IPS-18a (cell line): ENCODE measurements around the gene DUSP7.

Experiments
- H3K27ac ChIP-seq: one replicate; pipeline ENCODE4 v1.5.1; 2013; ENCODE audit warnings: low read length
- H3K27me3 ChIP-seq: one replicate; pipeline ENCODE4 v1.6.1; 2013; ENCODE audit warnings: mild to moderate bottlenecking, low read length; ENCODE audit not compliant: control insufficient read depth, insufficient read depth
- H3K36me3 ChIP-seq: one replicate; pipeline ENCODE4 v1.6.1; 2013; ENCODE audit warnings: low read depth, low read length; ENCODE audit not compliant: control insufficient read depth
- H3K4me1 ChIP-seq: one replicate; pipeline ENCODE4 v1.6.1; 2013; ENCODE audit warnings: low read depth, low read length; ENCODE audit not compliant: control insufficient read depth
- H3K4me3 ChIP-seq: one replicate; pipeline ENCODE4 v1.5.1; 2013; ENCODE audit warnings: low read length
- H3K9ac ChIP-seq: one replicate; pipeline ENCODE4 v1.6.1; 2013; ENCODE audit warnings: mild to moderate bottlenecking, low read length, moderate library complexity
- H3K9me3 ChIP-seq: one replicate; pipeline ENCODE4 v1.6.1; 2013; ENCODE audit warnings: low read depth, low read length; ENCODE audit not compliant: control insufficient read depth

The DUSP7 gene

GRCh38 chr3:52020796-52021195 lies 35.6 kb downstream of the DUSP7 start:
- H3K4me3 ChIP-seq: no peak overlapping the region
- no peaks in the 10 kb centered on the region for H3K36me3 ChIP-seq
- H3K9ac ChIP-seq: no peak overlapping the region
- H3K4me1 ChIP-seq: no peaks in the 10 kb centered on the region
- H3K9me3 ChIP-seq: no peaks in the 10 kb centered on the region
- H3K27me3 ChIP-seq: no peaks in the 10 kb centered on the region
- no peak overlapping the region for H3K27ac ChIP-seq

GRCh38 chr3:52019352-52020080 lies 36.9 kb downstream of the DUSP7 start:
- Histone ChIP-seq H3K27ac (no peak overlapping the region), H3K36me3 (no peaks in the 10 kb centered on the region), H3K27me3 (no peaks in the 10 kb centered on the region), H3K9ac (no peak overlapping the region), H3K4me3 (no peak overlapping the region), H3K4me1 (no peaks in the 10 kb centered on the region), H3K9me3 (no peaks in the 10 kb centered on the region)

- Histone ChIP-seq H3K27ac (no peak overlapping the region), H3K4me3 (no peak overlapping the region), H3K9me3 (no peaks in the 10 kb centered on the region), H3K4me1 (no peaks in the 10 kb centered on the region), H3K27me3 (no peaks in the 10 kb centered on the region), H3K36me3 (no peaks in the 10 kb centered on the region), H3K9ac (no peak overlapping the region)
Observed at GRCh38 chr3:52018319-52019000, 37.9 kb downstream of the DUSP7 start.

- H3K27ac ChIP-seq: no peak overlapping the region
Observed at GRCh38 chr3:52017586-52017985, 38.8 kb downstream of the DUSP7 start.

GRCh38 chr3:52015438-52016228 lies 40.7 kb downstream of the DUSP7 start:
- Histone ChIP-seq H3K4me3 (no peak overlapping the region), H3K36me3 (no peaks in the 10 kb centered on the region), H3K27me3 (no peaks in the 10 kb centered on the region), H3K4me1 (no peaks in the 10 kb centered on the region), H3K27ac (no peak overlapping the region), H3K9ac (no peak overlapping the region), H3K9me3 (no peaks in the 10 kb centered on the region)

More at GRCh38 chr3:52017586-52017985, 38.8 kb downstream of the DUSP7 start:
- Histone ChIP-seq H3K9ac (no peak overlapping the region), H3K4me1 (no peaks in the 10 kb centered on the region), H3K4me3 (no peak overlapping the region), H3K9me3 (no peaks in the 10 kb centered on the region), H3K27me3 (no peaks in the 10 kb centered on the region), H3K36me3 (no peaks in the 10 kb centered on the region)

GRCh38 chr3:52014613-52015012 lies 41.8 kb downstream of the DUSP7 start:
- H3K27ac ChIP-seq: no peak overlapping the region
- H3K27me3 ChIP-seq: no peaks in the 10 kb centered on the region
- no peaks in the 10 kb centered on the region for H3K9me3 ChIP-seq
- H3K36me3 ChIP-seq: no peaks in the 10 kb centered on the region
- H3K4me3 ChIP-seq: no peak overlapping the region
- H3K9ac ChIP-seq: no peak overlapping the region
- no peaks in the 10 kb centered on the region for H3K4me1 ChIP-seq

GRCh38 chr3:52013802-52014598 lies 42.4 kb downstream of the DUSP7 start:
- no peak overlapping the region for H3K4me3 ChIP-seq
- H3K36me3 ChIP-seq: no peaks in the 10 kb centered on the region
- H3K27ac ChIP-seq: no peak overlapping the region
- no peak overlapping the region for H3K9ac ChIP-seq
- H3K27me3 ChIP-seq: no peaks in the 10 kb centered on the region
- no peaks in the 10 kb centered on the region for H3K4me1 ChIP-seq
- H3K9me3 ChIP-seq: no peaks in the 10 kb centered on the region

- Histone ChIP-seq H3K4me3 (no peak overlapping the region), H3K27ac (no peak overlapping the region), H3K9ac (no peak overlapping the region), H3K27me3 (no peaks in the 10 kb centered on the region), H3K36me3 (no peaks in the 10 kb centered on the region), H3K4me1 (peaks cover under 1% of the 10 kb centered on the region), H3K9me3 (no peaks in the 10 kb centered on the region)
Observed at GRCh38 chr3:52012699-52013098, 43.7 kb downstream of the DUSP7 start.

GRCh38 chr3:52010431-52010830 lies 45.9 kb downstream of the DUSP7 start:
- no peak overlapping the region for H3K27ac ChIP-seq
- no peaks in the 10 kb centered on the region for H3K36me3 ChIP-seq
- no peaks in the 10 kb centered on the region for H3K9me3 ChIP-seq
- H3K4me1 ChIP-seq: peaks cover 17% of the 10 kb centered on the region
- no peak overlapping the region for H3K9ac ChIP-seq
- no peaks in the 10 kb centered on the region for H3K27me3 ChIP-seq
- no peak overlapping the region for H3K4me3 ChIP-seq

GRCh38 chr3:52007291-52007690 lies 49.1 kb downstream of the DUSP7 start:
- H3K9ac ChIP-seq: no peak overlapping the region

GRCh38 chr3:52006820-52007133 lies 49.6 kb downstream of the DUSP7 start:
- no peaks in the 10 kb centered on the region for H3K36me3 ChIP-seq
- no peak overlapping the region for H3K9ac ChIP-seq
- no peaks in the 10 kb centered on the region for H3K9me3 ChIP-seq
- no peaks in the 10 kb centered on the region for H3K27me3 ChIP-seq
- H3K4me1 ChIP-seq: peaks cover 48% of the 10 kb centered on the region
- no peak overlapping the region for H3K4me3 ChIP-seq
- no peak overlapping the region for H3K27ac ChIP-seq

More at GRCh38 chr3:52007291-52007690, 49.1 kb downstream of the DUSP7 start:
- H3K27ac ChIP-seq: no peak overlapping the region
- H3K4me1 ChIP-seq: peaks cover 43% of the 10 kb centered on the region
- no peaks in the 10 kb centered on the region for H3K36me3 ChIP-seq
- no peaks in the 10 kb centered on the region for H3K27me3 ChIP-seq
- H3K4me3 ChIP-seq: no peak overlapping the region
- H3K9me3 ChIP-seq: no peaks in the 10 kb centered on the region
